ENCODE measurements around the gene AGTRAP. TPM values are rescaled to one million over a fixed set of nuclear protein-coding genes. Genes with fewer than 3 reads are reported as not detected.

The AGTRAP gene
- total RNA-seq, 1 donor from 2014 or later, result 76.7 TPM

GRCh38 chr1:11788549-11789053 is 52.7 kb downstream of the AGTRAP start:
- H3K4me3 ChIP-seq (ENCODE audit: low read depth, low read length), result no peak overlapping the region
- DNase-seq (ENCODE audit: low read depth), result no peak
- TF ChIP-seq, protein P1, sequence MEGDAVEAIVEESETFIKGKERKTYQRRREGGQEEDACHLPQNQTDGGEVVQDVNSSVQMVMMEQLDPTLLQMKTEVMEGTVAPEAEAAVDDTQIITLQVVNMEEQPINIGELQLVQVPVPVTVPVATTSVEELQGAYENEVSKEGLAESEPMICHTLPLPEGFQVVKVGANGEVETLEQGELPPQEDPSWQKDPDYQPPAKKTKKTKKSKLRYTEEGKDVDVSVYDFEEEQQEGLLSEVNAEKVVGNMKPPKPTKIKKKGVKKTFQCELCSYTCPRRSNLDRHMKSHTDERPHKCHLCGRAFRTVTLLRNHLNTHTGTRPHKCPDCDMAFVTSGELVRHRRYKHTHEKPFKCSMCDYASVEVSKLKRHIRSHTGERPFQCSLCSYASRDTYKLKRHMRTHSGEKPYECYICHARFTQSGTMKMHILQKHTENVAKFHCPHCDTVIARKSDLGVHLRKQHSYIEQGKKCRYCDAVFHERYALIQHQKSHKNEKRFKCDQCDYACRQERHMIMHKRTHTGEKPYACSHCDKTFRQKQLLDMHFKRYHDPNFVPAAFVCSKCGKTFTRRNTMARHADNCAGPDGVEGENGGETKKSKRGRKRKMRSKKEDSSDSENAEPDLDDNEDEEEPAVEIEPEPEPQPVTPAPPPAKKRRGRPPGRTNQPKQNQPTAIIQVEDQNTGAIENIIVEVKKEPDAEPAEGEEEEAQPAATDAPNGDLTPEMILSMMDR (IDR thresholded peaks at IDR 0.05; ENCODE audit: insufficient read depth, low read length, poor library complexity, severe bottlenecking), result no peak
- peaks cover 1% of the 10 kb centered on the region for H3K36me3 ChIP-seq (ENCODE audit: control insufficient read depth, insufficient read depth, low read length)
- H3K27me3 ChIP-seq (ENCODE audit: control insufficient read depth, insufficient read depth, low read length), result no peaks in the 10 kb centered on the region

DNA sequence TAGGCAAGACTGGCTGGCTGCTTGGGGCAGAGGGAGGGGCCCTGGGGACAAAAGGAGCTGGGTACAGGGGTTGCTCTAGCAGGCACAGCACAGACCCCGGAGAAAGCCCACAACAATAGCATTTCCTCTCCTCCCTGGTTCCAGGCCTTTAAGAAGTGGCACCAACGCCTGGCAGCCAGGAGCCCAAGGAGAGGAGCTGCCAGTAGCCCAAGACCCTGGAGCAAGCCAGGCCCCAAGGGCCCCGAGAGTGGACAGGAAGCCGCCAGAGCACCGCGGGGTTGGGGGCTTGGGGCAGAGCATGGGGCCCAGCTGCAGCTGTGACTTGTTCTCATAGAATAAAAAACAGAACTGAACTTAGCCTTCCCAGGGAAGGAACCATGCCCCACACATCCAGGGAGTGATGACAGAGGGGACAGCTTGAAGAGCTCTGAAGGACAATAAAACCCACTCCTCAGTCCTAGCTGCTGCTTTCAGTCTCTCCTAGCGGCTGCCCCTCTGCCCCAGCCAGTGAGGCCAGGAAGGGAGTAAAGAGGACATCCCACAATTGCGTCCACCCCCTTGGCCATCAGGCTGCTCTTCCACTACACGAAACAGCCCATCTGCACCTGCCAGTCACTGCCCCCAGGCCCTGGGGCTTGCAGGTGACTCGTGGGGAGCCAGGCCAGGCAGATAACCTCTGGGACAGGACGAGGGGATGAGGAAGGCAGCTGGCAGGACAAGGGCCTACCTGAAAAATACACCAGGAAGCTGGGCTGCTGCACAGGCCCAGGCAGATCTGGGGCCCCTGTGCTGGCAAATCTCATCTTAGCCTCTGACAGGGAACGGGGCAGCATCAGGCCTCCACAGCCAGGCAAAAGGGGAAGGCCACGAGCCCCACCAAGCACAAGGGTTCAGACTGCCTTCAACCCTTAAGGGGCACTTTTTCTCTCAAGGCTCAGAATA is 53.5 kb downstream of the AGTRAP start:
- TF ChIP-seq, protein P1 (IDR thresholded peaks at IDR 0.05; ENCODE audit: insufficient read depth, low read length, poor library complexity, severe bottlenecking), result no peak
- DNase-seq (ENCODE audit: low read depth), result no peak
- H3K4me3 ChIP-seq (ENCODE audit: low read depth, low read length), result no peak overlapping the region
- no peaks in the 10 kb centered on the region for H3K27me3 ChIP-seq (ENCODE audit: control insufficient read depth, insufficient read depth, low read length)
- peaks cover 1% of the 10 kb centered on the region for H3K36me3 ChIP-seq (ENCODE audit: control insufficient read depth, insufficient read depth, low read length)

- no peak for DNase-seq (ENCODE audit: low read depth)
- no peak overlapping the region for H3K4me3 ChIP-seq (ENCODE audit: low read depth, low read length)
- peaks cover 2% of the 10 kb centered on the region for H3K36me3 ChIP-seq (ENCODE audit: control insufficient read depth, insufficient read depth, low read length)
- no peaks in the 10 kb centered on the region for H3K27me3 ChIP-seq (ENCODE audit: control insufficient read depth, insufficient read depth, low read length)
- TF ChIP-seq, protein P1 (IDR thresholded peaks at IDR 0.05; ENCODE audit: insufficient read depth, low read length, poor library complexity, severe bottlenecking), result no peak
Observed at GRCh38 chr1:11790101-11790879, 54.4 kb downstream of the AGTRAP start.

- TF ChIP-seq, protein P1 (IDR thresholded peaks at IDR 0.05; ENCODE audit: insufficient read depth, low read length, poor library complexity, severe bottlenecking), result no peak
- H3K27me3 ChIP-seq (ENCODE audit: control insufficient read depth, insufficient read depth, low read length), result no peaks in the 10 kb centered on the region
Observed at GRCh38 chr1:11790880-11791715, 55.2 kb downstream of the AGTRAP start.

GRCh38 chr1:11792106-11792505 is 56.2 kb downstream of the AGTRAP start:
- H3K36me3 ChIP-seq (ENCODE audit: control insufficient read depth, insufficient read depth, low read length), result peaks cover 2% of the 10 kb centered on the region
- H3K27me3 ChIP-seq (ENCODE audit: control insufficient read depth, insufficient read depth, low read length), result no peaks in the 10 kb centered on the region
- DNase-seq (ENCODE audit: low read depth), result no peak
- TF ChIP-seq, protein P1 (IDR thresholded peaks at IDR 0.05; ENCODE audit: insufficient read depth, low read length, poor library complexity, severe bottlenecking), result no peak
- H3K4me3 ChIP-seq (ENCODE audit: low read depth, low read length), result no peak overlapping the region

More at GRCh38 chr1:11790880-11791715, 55.2 kb downstream of the AGTRAP start:
- peaks cover 2% of the 10 kb centered on the region for H3K36me3 ChIP-seq (ENCODE audit: control insufficient read depth, insufficient read depth, low read length)
- no peak overlapping the region for H3K4me3 ChIP-seq (ENCODE audit: low read depth, low read length)
- DNase-seq (ENCODE audit: low read depth), result no peak
